HepG2 (cell line): ENCODE measurements around the gene CFAP61.

ENCODE experiments used
- CENPX ChIP-seq: sonication (generic); formaldehyde crosslinking; IDR thresholded peaks from 2 replicates; pipeline ENCODE4 v1.9.0; 2021; ENCODE audit warnings: mild to moderate bottlenecking, missing genetic modification reagents, moderate library complexity
- CREM ChIP-seq, 2 experiments: sonication (generic) in 1 of 2; formaldehyde crosslinking in 1 of 2; IDR thresholded peaks; 2 replicates each; pipeline versions ENCODE4 v1.4.0 to v1.6.1; 2016 to 2020; ENCODE audit warnings: antibody characterized with exemption in 1 of 2, mild to moderate bottlenecking in 1 of 2, missing genetic modification reagents in 1 of 2
- ELF4 ChIP-seq: sonication (generic); formaldehyde crosslinking; IDR thresholded peaks from 2 replicates; pipeline ENCODE4 v1.5.0; 2020; ENCODE audit warnings: missing genetic modification reagents, mild to moderate bottlenecking, moderate library complexity, borderline replicate concordance
- HIVEP1 ChIP-seq: sonication (generic); formaldehyde crosslinking; IDR thresholded peaks from 2 replicates; pipeline ENCODE4 v1.4.0; 2020; ENCODE audit warnings: mild to moderate bottlenecking, missing genetic modification reagents
- POLR2A ChIP-seq, 2 experiments: IDR thresholded peaks; 2 replicates each; pipeline ENCODE4 v1.6.1; 2011; ENCODE audit warnings: low read depth in 2 of 2, low read length in 2 of 2, mild to moderate bottlenecking in 1 of 2, moderate library complexity in 1 of 2; ENCODE audit not compliant: insufficient read depth in 1 of 2
- PREB ChIP-seq: sonication (generic); formaldehyde crosslinking; IDR thresholded peaks from 2 replicates; pipeline ENCODE4 v1.4.0; 2020; ENCODE audit warnings: missing genetic modification reagents
- ZBTB49 ChIP-seq: sonication (generic); formaldehyde crosslinking; IDR thresholded peaks from 2 replicates; pipeline ENCODE4 v1.4.0; 2020; ENCODE audit warnings: missing genetic modification reagents, borderline replicate concordance
- ZHX2 ChIP-seq, 2 experiments: sonication (generic) in 1 of 2; formaldehyde crosslinking in 1 of 2; IDR thresholded peaks; 2 replicates each; pipeline versions ENCODE4 v1.6.1 to v1.9.0; 2014 to 2022; ENCODE audit warnings: antibody characterized with exemption in 1 of 2, borderline replicate concordance in 1 of 2, inconsistent platforms in 1 of 2, low read depth in 1 of 2, missing genetic modification reagents in 1 of 2
- ZNF510 ChIP-seq: sonication (generic); formaldehyde crosslinking; IDR thresholded peaks from 2 replicates; pipeline ENCODE4 v1.4.0; 2020; ENCODE audit warnings: low read depth, mild to moderate bottlenecking, missing genetic modification reagents
- TF ChIP-seq, protein P1 (sequence below): sonication (generic); formaldehyde crosslinking; IDR thresholded peaks from 2 replicates; pipeline ENCODE4 v1.8.0; 2022; ENCODE audit warnings: mild to moderate bottlenecking, missing genetic modification reagents
- TF ChIP-seq, protein P2 (sequence below): sonication (generic); formaldehyde crosslinking; IDR thresholded peaks from 2 replicates; pipeline ENCODE4 v1.5.0; 2020; ENCODE audit warnings: mild to moderate bottlenecking, missing genetic modification reagents, moderate library complexity

- TF ChIP-seq POLR2A (IDR thresholded peaks at IDR 0.05; ENCODE audit: insufficient read depth in 1 of 2, low read depth in 2 of 2, low read length in 2 of 2), result no peak
- TF ChIP-seq ZHX2 (IDR thresholded peaks at IDR 0.05; ENCODE audit: low read depth), result no peak
- no peak for TF ChIP-seq ZHX2 (CRISPR knock-in tag; IDR thresholded peaks at IDR 0.05; ENCODE audit: borderline replicate concordance)
- TF ChIP-seq, protein P1, sequence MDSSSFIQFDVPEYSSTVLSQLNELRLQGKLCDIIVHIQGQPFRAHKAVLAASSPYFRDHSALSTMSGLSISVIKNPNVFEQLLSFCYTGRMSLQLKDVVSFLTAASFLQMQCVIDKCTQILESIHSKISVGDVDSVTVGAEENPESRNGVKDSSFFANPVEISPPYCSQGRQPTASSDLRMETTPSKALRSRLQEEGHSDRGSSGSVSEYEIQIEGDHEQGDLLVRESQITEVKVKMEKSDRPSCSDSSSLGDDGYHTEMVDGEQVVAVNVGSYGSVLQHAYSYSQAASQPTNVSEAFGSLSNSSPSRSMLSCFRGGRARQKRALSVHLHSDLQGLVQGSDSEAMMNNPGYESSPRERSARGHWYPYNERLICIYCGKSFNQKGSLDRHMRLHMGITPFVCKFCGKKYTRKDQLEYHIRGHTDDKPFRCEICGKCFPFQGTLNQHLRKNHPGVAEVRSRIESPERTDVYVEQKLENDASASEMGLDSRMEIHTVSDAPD (CRISPR knock-in tag), result no peak
- no peak for TF ChIP-seq PREB (CRISPR knock-in tag)
- TF ChIP-seq, protein P2, sequence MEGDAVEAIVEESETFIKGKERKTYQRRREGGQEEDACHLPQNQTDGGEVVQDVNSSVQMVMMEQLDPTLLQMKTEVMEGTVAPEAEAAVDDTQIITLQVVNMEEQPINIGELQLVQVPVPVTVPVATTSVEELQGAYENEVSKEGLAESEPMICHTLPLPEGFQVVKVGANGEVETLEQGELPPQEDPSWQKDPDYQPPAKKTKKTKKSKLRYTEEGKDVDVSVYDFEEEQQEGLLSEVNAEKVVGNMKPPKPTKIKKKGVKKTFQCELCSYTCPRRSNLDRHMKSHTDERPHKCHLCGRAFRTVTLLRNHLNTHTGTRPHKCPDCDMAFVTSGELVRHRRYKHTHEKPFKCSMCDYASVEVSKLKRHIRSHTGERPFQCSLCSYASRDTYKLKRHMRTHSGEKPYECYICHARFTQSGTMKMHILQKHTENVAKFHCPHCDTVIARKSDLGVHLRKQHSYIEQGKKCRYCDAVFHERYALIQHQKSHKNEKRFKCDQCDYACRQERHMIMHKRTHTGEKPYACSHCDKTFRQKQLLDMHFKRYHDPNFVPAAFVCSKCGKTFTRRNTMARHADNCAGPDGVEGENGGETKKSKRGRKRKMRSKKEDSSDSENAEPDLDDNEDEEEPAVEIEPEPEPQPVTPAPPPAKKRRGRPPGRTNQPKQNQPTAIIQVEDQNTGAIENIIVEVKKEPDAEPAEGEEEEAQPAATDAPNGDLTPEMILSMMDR (CRISPR knock-in tag), result no peak
- no peak for TF ChIP-seq HIVEP1 (CRISPR knock-in tag)
- no peak for TF ChIP-seq ELF4 (CRISPR knock-in tag)
- no peak for TF ChIP-seq CENPX (CRISPR knock-in tag)
- TF ChIP-seq ZNF510 (CRISPR knock-in tag), result no peak
- no peak for TF ChIP-seq CREM (IDR thresholded peaks at IDR 0.05)
- TF ChIP-seq CREM (CRISPR knock-in tag; IDR thresholded peaks at IDR 0.05), result no peak
- TF ChIP-seq ZBTB49 (CRISPR knock-in tag), result no peak
Measured at GRCh38 chr20:20293691-20294385, 241.5 kb downstream of the CFAP61 start.
